ENCODE results near the gene CAPN5.

The CAPN5 gene

GRCh38 chr11:77136784-77137420 is 70.1 kb downstream of the CAPN5 start:
- DNase-seq (ENCODE audit: low read depth): no peak

DNA sequence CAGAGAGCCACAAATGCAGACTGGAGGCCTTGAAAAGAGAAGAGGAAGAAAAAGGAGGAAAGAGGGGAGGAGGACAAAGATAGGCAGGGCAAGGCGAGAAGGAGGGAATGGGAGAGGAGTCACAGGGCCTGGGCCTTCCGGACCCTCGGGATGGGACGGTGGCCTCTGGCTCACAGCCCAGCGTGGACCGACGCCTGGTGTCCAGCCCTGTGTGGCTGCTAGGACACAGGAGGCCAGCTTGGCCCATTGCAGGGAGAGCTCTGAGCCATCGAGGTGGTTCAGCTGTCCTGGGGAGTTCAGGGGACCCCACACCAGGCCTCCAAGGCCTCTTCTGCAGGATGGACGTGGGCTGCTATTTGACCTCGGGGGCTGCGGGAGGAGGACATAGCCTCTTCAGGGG is 70.7 kb downstream of the CAPN5 start:
- no peak for DNase-seq (ENCODE audit: low read depth)

- no peak for DNase-seq (ENCODE audit: low read depth)
These were observed 71.4 kb downstream of the CAPN5 start for GRCh38 chr11:77138106-77138649.

DNA sequence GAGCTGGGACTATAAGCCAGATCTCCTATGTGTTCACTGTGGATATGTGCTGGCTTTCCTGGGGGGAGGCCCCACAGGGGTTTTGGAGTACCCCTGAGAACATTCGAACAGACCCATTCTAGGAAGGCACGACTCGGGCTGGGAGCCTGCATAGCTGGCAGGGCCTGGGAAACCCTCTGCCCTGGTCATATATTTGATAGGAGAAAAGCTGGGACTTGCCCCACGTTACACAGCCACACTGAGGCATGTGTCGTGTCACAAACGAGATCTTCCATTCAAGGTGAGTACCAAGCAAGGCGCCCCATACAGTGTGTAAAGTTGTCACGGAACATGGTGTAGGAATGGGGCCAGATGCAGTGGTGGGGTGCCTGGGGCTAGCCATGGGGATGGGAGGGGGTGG is 72.4 kb downstream of the CAPN5 start:
- no peak for DNase-seq (ENCODE audit: low read depth)

DNA sequence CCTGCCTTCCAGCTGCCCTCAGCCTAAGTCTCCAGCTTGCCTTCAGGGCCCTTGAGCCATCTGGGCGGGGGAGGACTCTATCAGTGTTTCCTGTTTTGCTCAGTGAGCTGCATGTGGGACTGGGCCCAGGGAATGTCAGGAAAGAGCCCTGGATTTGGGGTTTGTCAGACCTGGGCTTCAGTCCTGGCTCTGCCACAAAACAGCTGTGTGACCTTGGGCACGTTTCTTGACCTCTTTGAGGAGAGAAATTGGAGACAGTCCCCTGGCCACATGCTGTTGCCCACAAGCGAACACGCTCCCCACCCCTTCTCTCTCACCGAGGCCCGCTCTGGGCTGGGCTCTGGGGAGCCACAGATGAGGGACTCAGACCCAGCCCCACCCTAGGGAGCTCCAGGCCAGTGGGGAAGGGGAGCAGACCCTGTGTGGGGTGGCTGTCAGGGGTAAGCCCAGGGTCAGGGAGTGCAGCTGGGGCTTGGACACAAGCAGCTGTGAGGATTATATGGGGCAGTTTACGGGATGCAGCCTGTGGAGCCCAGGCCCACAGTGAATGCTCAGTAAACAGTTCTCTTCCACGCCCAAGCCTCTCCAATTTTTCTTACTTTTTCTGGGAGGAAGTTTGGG is 73.6 kb downstream of the CAPN5 start:
- no peak for DNase-seq (ENCODE audit: low read depth)

DNA sequence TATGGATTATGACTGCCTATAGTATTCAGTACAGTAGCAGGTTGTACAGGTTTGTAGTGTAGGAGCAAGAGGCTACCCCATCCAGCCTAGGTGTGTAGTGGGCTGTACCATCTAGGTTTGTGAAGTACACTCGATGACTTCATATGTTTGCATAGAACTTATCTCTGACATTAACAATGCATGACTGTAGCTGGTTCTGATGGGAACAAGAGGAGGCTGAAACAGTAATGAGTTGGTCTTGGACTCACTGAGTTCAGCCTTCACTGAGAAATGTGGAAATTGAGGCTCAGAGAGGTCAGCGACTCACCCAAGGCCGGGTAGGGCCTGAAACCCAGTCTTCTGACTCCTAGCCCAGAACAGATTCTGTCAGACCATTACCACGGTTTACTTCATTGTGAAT is 74.3 kb downstream of the CAPN5 start:
- DNase-seq (ENCODE audit: low read depth): no peak

DNA sequence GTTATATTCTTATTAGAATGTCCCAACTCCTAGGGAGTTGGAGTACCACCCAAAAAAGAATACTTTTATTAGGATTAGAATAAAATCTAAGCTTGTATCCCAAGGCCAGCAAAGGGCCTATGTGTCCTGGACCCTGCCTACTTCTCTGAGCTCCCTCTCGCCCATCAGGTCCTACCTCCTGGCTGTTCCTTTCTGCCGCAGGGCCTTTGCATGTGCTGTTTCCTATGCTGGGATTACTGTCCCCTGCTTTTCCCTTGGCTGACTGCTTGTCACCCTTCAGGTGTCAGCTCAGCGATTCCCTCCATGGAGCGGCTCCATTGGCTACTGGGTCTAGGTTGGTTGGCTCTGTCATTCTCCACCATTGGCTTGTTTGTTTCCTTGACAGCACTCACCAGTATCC is 74.7 kb downstream of the CAPN5 start:
- DNase-seq (ENCODE audit: low read depth): no peak

DNA sequence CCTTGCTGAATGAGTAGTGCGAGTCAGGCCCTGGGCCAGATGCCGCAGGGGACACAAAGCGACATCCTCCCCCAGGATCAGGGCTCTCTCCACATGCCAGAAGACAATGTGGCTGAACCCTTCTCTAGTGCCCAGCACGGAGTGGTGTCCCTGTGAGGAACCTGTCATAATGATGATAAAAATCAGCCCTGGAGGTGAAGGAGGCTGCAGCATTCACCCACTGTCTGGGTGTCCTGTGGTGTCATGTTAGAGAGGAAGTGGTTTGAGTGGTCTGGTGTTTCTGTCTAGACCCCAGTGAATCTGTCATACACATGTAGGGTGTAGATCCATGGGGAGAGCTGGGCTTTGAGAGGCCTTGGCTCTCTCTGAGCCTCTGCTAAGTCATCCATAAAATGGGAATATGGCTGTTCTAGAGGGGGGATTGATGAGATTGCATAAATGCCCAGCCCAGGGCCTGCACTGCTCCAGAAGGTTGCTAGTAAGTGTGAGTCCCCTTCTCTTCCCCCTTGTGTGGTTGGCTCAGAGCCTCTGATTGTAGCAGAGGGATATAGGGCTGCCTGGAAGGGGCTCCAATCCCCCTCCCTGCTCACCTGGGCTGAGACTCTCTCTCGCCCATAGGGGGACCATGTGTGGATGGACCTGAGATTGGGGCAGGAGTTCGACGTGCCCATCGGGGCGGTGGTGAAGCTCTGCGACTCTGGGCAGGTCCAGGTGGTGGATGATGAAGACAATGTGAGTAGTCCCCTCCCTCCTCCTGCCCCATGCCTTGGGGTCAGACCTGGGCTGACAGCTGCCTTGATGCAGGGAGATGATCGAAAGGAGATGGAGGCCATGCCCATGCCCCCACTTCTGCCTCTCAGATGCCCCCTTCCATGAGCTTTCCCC is 75.6 kb downstream of the CAPN5 start:
- no peak for DNase-seq (ENCODE audit: low read depth)

DNA sequence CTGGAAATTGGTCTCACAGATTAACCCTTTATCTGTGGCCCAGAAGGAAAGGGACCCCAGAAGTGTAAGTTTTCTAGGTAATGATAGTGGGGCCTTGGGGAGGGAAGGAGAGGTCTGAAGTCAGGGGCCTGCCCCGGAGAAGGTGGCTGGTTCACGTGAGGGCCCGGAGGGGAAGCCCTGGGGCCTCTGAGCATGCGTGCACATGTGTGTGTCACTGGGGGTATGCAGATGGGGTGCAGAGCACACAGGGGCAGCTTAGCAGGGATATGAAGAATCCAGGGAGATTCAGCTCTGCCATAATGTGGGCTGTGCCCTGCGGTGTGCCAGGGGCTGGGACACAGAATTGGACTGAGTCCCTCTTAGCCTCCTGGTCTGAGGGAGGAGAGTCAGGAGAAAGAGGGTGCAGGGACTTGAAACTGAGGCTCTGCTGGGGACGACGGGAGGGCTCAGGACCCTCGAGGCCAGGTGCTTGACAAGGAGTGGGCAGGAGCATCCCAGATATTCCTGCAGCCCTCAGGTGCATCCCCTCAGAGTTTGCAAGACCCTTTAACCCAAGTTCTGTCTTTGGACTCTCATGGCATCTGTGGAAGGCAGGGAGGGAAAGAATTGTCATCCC is 76.7 kb downstream of the CAPN5 start:
- DNase-seq (ENCODE audit: low read depth): no peak

DNA sequence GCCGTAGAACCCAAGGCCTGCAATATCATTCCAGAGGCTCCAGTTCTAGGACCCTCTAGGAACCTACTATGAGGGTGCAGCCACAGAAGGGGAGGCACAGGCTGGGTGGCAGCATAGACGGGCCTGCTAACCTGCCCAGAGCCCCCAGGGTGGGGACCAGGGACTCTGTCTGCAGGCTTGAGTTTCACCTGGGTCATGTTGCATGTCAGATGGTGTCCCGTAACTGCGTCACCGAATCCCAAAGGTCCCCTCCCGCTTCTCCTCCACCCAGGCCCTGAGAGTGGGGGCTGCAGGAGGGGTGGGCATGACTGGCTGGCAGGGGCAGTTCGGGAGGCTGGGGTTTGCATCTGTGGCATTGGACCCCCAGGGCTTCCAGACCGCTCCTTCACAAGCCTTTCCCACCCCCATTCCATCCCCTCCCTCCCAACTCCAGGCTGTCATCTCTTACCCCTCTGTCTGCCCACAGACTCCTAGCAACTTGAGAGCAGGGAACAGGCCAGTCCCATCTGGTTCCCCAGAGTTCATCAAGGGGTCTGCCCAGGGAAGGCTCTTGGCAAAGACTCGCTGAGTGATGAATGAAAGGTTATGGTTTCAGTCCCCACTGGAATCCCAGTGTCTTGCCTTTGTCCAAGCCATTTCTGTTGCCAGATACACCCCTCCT is 77.6 kb downstream of the CAPN5 start:
- DNase-seq (ENCODE audit: low read depth): no peak

GRCh38 chr11:77144857-77145428 is 78.2 kb downstream of the CAPN5 start:
- DNase-seq (ENCODE audit: low read depth): no peak

GRCh38 chr11:77146261-77147035 is 79.7 kb downstream of the CAPN5 start:
- no peak for DNase-seq (ENCODE audit: low read depth)

DNA sequence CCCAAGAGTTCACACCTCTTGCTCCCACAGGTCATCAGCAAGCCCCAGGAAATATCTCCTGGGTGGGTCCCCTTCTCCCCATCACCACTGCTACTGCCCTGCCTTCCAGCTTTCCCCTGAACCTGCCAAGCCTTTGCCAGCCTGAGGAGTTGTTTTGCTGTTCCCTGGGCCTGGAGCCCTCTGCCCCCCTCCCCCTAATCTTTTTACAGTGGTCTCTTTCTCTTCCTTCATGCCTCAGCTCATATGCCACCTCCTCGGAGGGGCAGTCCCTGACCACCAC is 80.2 kb downstream of the CAPN5 start:
- no peak for DNase-seq (ENCODE audit: low read depth)

DNA sequence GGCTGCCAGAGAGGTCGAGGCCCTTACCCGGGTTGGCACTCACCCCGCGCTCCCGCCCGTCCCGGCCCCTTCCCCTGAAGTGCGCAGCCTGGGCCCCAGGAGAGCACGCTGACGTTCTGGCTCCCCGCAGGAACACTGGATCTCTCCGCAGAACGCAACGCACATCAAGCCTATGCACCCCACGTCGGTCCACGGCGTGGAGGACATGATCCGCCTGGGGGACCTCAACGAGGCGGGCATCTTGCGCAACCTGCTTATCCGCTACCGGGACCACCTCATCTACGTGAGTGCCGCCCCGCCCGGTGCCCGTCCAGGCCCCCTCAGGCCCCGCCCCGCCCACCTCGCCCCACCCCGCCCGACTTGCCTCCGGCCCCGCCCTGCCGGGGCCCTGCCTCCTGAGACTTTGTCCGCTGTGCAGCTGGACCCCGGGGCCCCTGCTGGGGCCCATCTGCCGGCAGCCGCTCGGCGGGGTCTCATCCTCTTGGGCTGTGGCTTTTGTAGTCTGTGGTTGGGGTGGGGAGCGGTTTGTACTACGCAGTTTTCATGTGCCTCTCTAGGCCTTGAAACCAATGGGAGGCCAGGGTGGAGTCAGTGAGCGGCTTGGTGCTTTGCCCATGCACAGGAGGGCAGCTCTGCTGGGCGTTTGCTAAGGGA is 81.0 kb downstream of the CAPN5 start:
- DNase-seq (ENCODE audit: low read depth): peak; percentile 12

DNA sequence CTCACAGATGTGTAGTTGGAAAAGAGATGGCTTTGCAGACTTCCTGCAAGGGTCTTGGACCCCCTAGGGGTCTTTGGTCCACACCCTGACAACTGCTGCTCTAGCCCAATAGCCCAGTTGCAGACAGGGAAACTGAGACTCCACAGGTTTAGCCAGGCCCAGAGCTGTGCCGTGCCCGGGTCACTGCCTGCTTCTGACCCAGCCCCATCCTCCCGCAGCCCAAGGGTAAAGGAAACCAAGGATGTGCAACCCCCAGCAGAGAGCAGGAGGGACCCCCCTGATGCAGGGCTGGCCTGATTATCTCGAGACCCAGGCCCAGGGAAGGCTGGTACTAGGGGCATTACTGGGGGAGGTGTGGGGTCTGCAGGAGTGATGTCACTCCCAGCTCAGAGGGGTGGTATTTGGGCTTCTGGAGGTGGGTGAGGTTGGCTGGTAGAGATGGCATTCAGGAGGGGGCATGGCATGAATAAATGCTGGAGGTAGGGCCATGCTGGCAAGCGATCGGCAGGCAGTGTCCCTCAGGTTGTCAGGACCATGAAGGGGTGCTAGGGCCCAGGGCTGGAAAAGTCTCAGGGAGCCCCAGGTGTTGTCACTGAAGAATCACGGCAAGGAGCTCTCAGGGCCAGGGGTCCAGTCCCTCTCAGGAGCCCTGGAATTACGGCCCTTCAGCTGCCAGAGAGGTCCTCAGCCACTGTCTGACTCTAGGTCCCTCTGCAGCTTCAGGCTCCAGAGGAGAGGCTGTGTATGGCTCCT is 82.4 kb downstream of the CAPN5 start:
- no peak for DNase-seq (ENCODE audit: low read depth)

DNA sequence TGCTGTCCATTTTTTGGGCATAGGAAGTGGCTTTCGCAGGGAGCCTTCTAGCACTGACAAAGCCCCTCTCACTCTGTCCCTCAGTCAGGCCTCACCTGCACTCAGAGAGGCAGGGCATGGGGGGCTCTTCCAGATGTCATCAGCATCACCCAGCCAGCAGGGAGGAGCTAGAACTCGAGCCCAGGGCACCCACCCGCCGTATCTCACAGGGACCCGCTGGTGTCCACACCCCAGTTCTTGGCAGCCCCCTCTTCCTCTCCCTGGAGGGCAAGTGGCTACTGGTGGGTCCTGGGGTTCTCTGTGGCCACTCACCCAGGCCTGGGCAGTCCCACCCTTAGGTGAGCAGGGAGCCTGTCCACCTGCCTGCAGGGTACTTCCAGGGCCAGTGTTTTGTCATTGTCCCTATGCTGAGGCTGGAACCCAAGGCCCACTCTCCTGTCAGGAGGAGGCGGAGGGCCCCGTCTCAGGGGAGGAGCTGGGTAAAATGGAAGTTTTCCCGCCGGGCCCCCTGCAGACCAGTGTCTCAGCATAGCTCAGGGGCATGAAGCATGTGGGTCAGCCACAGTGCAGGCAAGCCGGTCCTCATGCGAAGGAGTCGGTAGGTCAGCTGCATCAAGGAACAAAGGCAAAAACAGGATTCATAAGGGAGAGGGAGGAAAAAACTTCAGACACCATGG is 83.1 kb downstream of the CAPN5 start:
- DNase-seq (ENCODE audit: low read depth): no peak

GRCh38 chr11:77150836-77151235 is 84.1 kb downstream of the CAPN5 start:
- DNase-seq (ENCODE audit: low read depth): no peak

GRCh38 chr11:77151804-77152509 is 85.2 kb downstream of the CAPN5 start:
- DNase-seq (ENCODE audit: low read depth): peak; percentile 66

DNA sequence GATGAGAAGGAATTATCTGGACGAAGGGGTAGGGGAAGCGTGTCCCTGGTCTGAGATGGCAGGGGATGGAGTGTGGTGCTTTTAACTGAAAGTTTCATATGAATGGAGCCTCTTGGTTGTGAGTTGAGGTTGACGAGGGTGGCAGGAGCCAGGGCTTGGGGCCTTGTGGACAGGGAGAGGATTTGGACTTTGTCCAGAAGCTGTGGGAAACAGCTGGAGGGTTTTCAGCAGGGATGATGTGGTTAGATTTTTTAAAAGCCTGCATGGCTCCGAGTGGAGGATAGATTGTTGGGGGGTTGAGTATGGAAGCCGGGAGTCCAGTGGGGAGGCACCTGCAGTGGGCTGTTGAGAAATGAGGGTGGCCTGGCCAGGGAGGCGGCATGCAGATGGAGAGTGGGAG is 86.1 kb downstream of the CAPN5 start:
- DNase-seq (ENCODE audit: low read depth): no peak

Data from activated T-cell treated with anti-CD3 and anti-CD28 coated beads for 48 hours (primary cell).